HG02571 (cell line): ENCODE measurements around the gene SSR4.

Source experiments
- ATAC-seq: cut with Tn5 transposase; IDR thresholded peaks from one replicate; pipeline ENCODE4 v1.9.1; 2021; ENCODE audit warnings: mild to moderate bottlenecking, moderate library complexity; ENCODE audit not compliant: unreplicated experiment

SSR4 gene

GRCh38 chrX:153769158-153769864 is 25.2 kb upstream of the SSR4 start:
- ATAC-seq, result no peak

- no peak for ATAC-seq
These were observed 24.4 kb upstream of the SSR4 start for GRCh38 chrX:153769865-153770600.

DNA sequence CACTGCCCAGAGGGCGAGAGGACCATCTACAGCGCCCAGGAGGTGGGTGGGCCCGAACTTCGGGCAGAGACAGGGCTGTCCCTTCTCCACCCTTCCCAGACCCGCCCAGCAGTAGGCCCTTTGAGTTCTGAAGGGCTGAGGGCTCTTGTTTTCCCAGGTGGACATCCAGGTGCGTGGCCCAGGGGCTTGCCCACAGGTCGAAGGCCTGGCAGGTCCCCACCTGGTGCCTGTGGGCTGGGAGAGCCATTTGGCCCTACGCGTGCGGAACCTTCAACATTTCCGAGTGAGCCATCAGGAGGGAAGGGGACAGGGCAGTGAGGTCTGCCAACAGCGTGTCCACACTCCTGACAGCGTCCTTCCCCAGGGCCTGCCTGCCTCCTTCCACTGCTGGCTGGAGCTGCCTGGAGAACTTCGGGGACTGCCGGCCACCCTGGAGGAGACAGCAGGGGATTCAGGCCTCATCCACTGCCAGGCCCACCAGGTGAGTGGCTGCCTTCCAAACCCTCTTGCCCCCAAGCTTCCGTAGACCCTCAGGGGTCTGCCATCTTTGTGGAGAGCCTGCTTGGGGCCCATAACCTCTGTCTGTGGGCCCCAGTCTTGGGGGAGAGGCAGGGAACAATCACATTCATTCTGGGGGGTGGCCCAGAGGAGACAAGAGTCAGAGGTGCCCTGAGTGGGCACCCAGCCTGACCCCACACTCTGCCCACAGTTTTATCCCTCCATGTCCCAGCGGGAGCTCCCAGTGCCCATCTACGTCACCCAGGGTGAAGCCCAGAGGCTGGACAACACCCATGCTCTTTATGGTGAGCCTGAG is 23.7 kb upstream of the SSR4 start:
- ATAC-seq, result no peak

DNA sequence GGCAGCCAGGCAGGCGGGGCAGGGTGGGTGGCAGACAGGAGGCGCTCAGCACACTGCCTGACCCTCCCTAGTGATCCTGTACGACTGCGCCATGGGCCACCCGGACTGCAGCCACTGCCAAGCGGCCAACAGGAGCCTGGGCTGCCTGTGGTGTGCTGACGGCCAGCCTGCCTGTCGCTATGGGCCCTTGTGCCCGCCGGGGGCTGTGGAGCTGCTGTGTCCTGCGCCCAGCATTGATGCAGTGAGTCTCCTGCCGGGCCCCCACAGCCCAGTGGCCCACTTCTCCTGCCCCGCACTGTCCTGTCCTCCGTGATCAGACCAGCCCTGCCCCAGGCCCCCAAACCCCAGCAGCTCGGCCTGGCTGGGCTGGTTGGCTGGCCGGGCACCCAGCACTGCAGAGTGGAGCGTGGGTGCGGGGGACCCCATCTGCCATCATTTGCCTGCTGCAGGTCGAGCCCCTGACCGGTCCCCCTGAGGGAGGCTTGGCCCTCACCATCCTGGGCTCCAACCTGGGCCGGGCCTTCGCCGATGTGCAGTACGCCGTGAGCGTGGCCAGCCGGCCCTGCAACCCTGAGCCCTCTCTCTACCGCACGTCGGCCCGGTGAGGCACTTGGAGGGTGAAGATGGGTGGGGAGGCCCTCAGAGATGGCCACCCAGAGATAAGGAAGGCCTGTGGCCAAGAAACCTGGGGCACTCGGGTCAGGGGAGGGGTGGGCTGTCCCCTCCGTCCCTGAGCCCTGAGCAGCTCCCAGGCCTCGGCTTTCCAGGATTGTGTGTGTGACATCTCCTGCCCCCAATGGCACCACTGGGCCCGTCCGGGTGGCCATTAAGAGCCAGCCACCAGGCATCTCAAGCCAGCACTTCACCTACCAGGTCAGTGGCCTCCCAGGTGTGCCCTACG is 22.8 kb upstream of the SSR4 start:
- no peak for ATAC-seq

DNA sequence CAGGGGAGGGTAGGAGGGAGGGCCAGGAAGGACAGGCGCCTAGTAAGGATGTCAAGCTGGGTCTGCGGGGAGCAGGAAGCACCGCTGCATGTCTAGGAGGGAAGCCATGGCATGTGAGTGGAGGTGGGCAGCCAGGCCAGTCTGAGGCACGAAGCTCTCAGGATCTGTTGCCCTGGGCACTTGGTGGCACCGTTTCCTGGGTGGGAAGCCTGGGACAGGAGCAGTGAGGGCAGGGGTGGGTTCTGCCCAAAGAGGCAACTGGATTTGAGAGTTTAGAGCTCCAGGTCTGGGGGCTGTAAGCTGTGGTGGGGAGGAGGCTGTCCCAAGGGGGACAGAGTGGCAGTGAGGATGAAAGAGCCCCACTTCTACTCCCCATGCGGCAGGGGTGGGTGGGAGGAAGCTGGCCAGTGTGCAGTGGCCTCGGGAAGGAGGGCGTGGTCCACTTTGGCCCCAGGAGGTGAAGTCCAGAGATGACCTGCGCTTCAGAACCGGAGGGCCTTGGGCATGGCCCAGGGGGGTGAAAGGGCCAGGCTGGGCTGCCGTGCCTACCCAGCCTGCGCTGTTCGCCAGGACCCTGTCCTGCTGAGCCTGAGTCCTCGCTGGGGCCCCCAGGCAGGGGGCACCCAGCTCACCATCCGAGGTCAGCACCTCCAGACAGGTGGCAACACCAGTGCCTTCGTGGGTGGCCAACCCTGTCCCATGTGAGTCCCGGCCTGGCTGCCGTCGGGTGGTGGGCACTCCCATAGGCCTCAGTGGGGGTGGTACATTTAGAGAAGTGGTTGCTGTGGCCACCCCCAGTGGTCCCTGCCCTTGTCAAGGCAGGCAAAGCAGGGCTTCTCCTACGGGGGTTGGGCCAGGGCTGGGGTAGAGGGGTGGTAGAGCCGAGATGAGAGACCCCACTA is 21.9 kb upstream of the SSR4 start:
- ATAC-seq, result no peak

DNA sequence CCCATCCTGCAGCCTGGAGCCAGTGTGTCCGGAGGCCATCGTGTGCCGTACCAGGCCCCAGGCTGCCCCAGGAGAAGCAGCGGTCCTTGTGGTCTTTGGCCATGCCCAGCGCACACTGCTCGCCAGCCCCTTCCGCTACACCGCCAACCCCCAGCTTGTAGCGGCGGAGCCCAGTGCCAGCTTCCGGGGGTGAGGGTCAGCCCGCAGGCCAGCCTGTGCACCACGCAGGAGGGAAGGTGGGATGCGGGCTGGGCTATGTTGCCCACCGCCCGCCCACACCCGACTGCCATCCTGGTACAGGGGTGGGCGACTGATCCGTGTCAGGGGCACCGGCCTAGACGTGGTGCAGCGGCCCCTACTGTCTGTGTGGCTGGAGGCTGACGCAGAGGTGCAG is 21.3 kb upstream of the SSR4 start:
- no peak for ATAC-seq

DNA sequence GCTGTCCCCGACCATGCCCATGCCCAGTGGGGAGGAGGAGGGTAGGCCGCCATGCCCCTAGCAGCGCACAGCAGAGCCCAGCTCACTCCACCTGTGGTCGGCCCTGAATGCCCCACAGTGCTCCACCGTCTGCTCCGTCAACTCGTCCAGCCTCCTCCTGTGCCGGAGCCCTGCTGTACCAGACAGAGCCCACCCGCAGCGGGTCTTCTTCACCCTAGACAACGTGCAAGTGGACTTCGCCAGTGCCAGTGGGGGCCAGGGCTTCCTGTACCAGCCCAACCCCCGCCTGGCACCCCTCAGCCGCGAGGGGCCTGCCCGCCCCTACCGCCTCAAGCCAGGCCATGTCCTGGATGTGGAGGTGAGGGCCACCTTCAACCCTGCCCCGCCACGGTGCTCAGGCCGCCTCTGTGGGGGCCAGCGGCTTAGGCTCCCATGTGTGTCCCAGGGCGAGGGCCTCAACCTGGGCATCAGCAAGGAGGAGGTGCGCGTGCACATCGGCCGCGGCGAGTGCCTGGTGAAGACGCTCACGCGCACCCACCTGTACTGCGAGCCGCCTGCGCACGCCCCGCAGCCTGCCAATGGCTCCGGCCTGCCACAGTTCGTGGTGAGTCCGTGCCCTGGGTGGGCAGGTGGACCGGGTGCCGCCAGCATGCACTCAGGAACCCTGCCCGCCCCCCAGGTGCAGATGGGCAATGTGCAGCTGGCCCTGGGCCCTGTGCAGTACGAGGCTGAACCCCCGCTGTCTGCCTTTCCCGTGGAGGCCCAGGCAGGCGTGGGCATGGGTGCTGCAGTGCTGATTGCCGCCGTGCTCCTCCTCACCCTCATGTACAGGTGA is 20.5 kb upstream of the SSR4 start:
- ATAC-seq, result no peak

DNA sequence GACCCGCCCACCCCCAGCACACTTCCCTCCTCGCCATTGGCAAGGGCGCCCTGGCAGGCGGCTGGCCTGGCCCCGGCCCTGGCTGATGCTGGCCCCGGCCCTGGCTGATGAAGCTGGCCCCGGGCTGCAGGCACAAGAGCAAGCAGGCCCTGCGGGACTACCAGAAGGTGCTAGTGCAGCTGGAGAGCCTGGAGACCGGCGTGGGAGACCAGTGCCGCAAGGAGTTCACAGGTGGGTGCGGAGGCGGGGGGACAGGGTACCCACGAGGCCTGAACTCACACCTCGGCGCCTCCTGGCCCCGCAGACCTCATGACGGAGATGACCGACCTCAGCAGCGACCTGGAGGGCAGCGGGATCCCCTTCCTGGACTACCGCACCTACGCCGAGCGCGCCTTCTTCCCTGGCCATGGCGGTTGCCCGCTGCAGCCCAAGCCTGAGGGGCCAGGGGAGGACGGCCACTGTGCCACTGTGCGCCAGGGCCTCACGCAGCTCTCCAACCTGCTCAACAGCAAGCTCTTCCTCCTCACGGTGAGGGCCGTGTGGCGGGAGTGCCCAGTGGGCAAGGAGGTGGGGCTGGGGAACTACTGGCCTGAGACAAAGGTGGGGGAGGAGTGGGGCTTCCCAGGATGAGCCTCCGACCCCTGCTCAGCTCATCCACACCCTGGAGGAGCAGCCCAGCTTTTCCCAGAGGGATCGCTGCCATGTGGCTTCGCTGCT is 19.7 kb upstream of the SSR4 start:
- ATAC-seq, result no peak

DNA sequence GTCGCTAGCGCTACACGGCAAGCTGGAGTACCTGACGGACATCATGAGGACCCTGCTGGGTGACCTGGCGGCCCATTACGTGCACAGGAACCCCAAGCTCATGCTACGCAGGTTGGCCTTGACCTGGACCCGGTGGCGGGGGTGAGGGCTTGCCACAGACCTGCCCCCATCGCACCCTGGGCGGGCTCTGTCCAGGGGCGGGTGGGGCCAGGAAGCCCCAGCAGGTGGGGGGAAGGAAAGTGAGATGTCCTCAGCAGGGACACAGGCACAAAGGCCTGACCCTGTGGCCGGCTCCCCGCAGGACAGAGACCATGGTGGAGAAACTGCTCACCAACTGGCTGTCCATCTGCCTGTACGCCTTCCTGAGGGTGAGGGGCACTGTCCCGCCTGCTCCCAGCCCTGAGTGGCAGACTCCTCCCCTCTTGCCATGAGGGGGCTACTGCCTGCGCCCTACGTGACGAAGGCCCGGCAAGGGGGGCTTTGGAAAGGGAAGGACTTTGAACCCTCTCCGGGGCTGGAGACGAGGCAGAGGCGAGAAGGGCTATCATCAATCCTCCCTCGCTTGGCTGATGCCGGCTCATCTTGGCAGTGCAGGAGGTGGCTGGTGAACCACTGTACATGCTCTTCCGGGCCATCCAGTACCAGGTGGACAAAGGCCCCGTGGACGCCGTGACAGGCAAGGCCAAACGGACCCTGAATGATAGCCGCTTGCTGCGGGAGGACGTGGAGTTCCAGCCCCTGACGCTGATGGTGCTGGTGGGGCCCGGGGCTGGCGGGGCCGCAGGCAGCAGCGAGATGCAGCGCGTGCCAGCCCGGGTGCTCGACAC is 19.0 kb upstream of the SSR4 start:
- no peak for ATAC-seq

GRCh38 chrX:153776120-153776599 is 18.3 kb upstream of the SSR4 start:
- no peak for ATAC-seq

DNA sequence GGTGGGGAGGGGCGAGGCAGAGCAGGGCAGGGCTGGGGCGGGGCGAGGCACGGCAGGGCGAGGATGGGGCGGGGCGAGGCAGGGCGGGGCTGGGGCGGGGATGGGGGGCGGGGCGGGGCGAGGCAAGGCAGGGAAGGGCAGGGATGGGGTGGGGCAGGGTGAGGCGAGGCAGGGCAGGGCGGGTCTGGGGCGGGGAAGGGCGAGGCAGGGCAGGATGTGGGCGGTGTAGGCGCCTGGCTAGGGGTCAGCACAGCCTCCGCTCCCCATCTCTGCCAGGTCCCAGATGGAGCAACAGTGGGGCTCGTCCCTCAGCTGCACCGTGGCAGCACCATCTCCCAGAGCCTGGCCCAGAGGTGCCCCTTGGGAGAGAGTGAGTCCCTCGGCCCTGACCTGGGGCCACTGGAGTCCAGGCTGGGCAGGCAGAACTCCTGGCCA is 17.8 kb upstream of the SSR4 start:
- no peak for ATAC-seq

DNA sequence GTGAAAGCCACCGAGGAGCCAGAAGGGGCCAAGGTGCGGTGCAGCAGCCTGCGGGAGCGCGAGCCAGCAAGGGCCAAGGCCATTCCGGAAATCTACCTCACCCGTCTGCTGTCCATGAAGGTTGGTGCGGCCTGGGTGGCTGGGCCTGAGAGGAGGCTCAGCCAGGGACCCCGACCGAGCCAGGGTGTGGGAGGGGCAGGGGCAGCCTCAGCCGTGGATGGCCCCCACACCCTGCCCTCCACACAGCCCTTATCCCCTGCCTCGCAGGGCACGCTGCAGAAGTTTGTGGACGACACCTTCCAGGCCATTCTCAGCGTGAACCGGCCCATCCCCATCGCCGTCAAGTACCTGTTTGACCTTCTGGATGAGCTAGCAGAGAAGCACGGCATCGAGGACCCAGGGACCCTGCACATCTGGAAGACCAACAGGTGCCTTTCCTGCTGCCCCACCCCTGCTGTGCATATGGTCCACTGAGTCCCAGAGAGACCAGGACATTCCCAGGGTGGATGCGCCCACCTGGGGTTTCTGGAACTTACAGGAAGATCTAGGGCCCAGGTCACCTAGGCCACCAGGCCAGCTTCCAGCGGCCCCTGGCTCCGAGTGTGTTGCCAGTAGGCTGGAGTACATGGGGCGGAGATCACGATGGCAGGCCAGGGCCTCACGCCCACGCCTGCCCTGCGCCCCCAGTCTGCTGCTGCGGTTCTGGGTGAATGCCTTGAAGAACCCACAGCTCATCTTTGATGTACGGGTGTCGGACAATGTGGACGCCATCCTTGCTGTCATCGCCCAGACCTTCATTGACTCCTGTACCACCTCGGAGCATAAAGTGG is 17.0 kb upstream of the SSR4 start:
- no peak for ATAC-seq

GRCh38 chrX:153778181-153778580 is 16.3 kb upstream of the SSR4 start:
- ATAC-seq, result no peak

GRCh38 chrX:153778684-153779101 is 15.8 kb upstream of the SSR4 start:
- no peak for ATAC-seq

- ATAC-seq, result no peak
These were observed 14.4 kb upstream of the SSR4 start for GRCh38 chrX:153779891-153780677.
